ENCODE data around the gene HOGA1.
"Not testable (repeated sequence)": the region's sequence is repeated elsewhere in the genome, so short reads cannot be mapped to it uniquely, and the experiment has no call there.

DNA sequence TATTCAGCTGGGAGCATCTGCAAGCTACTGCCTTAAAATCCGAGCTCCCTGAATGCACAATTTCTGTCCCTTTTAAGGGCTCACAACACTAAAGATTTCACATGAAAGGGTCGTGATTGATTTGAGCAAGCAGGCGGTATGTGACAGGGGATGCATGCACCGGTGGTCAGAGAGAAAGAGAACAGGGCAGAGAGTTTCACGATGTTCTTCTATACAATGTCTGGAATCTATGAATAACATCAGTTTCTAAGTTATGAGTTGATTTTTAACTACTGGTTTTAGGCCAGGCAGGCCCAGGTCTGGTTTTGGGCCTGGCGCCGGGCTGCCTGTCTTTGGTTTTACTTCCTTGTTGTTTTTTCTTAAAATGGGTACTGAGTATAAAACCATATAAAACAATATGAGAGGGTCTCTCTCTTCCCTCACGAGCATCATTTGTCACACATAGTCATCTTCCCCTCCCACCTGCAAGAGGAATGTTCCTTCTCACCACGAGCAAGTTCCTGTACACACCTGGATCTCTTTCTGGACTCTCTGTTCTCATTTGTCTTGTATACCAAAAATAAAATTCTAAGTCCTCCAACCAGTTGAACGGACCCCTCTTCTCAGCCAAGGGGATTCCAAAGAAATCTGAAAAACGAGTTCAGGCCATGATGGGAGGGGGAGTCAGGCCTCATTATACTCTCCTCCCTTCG, 22.7 kb upstream of the HOGA1 start:
- TF ChIP-seq, protein P1, sequence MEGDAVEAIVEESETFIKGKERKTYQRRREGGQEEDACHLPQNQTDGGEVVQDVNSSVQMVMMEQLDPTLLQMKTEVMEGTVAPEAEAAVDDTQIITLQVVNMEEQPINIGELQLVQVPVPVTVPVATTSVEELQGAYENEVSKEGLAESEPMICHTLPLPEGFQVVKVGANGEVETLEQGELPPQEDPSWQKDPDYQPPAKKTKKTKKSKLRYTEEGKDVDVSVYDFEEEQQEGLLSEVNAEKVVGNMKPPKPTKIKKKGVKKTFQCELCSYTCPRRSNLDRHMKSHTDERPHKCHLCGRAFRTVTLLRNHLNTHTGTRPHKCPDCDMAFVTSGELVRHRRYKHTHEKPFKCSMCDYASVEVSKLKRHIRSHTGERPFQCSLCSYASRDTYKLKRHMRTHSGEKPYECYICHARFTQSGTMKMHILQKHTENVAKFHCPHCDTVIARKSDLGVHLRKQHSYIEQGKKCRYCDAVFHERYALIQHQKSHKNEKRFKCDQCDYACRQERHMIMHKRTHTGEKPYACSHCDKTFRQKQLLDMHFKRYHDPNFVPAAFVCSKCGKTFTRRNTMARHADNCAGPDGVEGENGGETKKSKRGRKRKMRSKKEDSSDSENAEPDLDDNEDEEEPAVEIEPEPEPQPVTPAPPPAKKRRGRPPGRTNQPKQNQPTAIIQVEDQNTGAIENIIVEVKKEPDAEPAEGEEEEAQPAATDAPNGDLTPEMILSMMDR (IDR thresholded peaks at IDR 0.05): not testable (repeated sequence)
- TF ChIP-seq POLR2A (IDR thresholded peaks at IDR 0.05): not testable (repeated sequence)

Measured in adrenal gland (tissue), 5 donors.